OCI-LY3 (cell line): ENCODE results near the gene PLCB1.

Experiments used
- CTCF ChIP-seq: fragments of 200-600, 300-600 bp; sonication (generic); IDR thresholded peaks from 2 replicates; pipeline ENCODE4 v1.5.1; 2014; ENCODE audit warnings: antibody characterized with exemption, low read length, low read depth
- EZH2phosphoT487 ChIP-seq: fragments of 200-600 bp; shearing (Covaris generic); IDR thresholded peaks from 2 replicates; pipeline ENCODE4 v1.6.1; 2018; ENCODE audit warnings: antibody characterized with exemption, mixed run types, low read depth

- TF ChIP-seq CTCF (no peak), EZH2phosphoT487 (no peak)
Observed at GRCh38 chr20:8344631-8345030, 212.6 kb downstream of the PLCB1 start.
